ENCODE data around the gene ECM1.

ECM1 gene

GRCh38 chr1:150558761-150559655 lies 51.1 kb downstream of the ECM1 start:
- DNase-seq (ENCODE audit: low spot score): no peak

- DNase-seq (ENCODE audit: low spot score): no peak
Measured at GRCh38 chr1:150559656-150560010, 51.7 kb downstream of the ECM1 start.

GRCh38 chr1:150560011-150560438 lies 52.1 kb downstream of the ECM1 start:
- DNase-seq (ENCODE audit: low spot score): peak; percentile 68

- peak; percentile 83 for DNase-seq (ENCODE audit: low spot score)
Measured at GRCh38 chr1:150560576-150561253, 52.8 kb downstream of the ECM1 start.

- peak; percentile 96 for DNase-seq (ENCODE audit: low spot score)
Measured at GRCh38 chr1:150561254-150561973, 53.5 kb downstream of the ECM1 start.

GRCh38 chr1:150561974-150562445 lies 54.1 kb downstream of the ECM1 start:
- DNase-seq (ENCODE audit: low spot score): peak; percentile 94

GRCh38 chr1:150562446-150563339 lies 54.8 kb downstream of the ECM1 start:
- no peak for DNase-seq (ENCODE audit: low spot score)

Data from GM03348 (cell line).